A673 (cell line): ENCODE measurements around the gene CEP57L1.

Experiments used
- CTCF ChIP-seq: fragments of 300-800, 200-600 bp; sonication (generic); conservative IDR thresholded peaks from 2 replicates; pipeline ENCODE4 v1.5.1; 2017; ENCODE audit warnings: low read depth, mild to moderate bottlenecking, antibody characterized with exemption, low read length, moderate library complexity, mixed read lengths
- EZH2 ChIP-seq: fragments of 200-600 bp; sonication (generic); IDR thresholded peaks from 2 replicates; pipeline ENCODE4 v1.6.1; 2017; ENCODE audit warnings: borderline replicate concordance, low read depth, mild to moderate bottlenecking, mixed read lengths, antibody characterized with exemption, low read length; ENCODE audit not compliant: poor library complexity, severe bottlenecking

GRCh38 chr6:109124219-109124618 is 28.9 kb downstream of the CEP57L1 start:
- TF ChIP-seq CTCF (no peak), EZH2 (no peak)
